Endometrial microvascular endothelial cells (primary cell): ENCODE measurements around the gene VMAC. TPM values are rescaled to one million over a fixed set of nuclear protein-coding genes. Genes with fewer than 3 reads are reported as not detected.
"Not testable (repeated sequence)": the region's sequence is repeated elsewhere in the genome, so short reads cannot be mapped to it uniquely, and the experiment has no call there.

Experiments used
- in situ Hi-C: cut with HindIII; loops from 2 replicates; pipeline ENCODE4 v1.10.0; 2017; ENCODE audit warnings: low sequenced_read_pairs, low pct_unique_long_range_greater_than_20kb; ENCODE audit errors: inconsistent ontology term
- total RNA-seq: library from RNA; depleted of rRNA; stranded (reverse); fragments of >200 nt; gene quantifications from one replicate; pipeline ENCODE4 v1.2.3, GENCODE V29; 2015; ENCODE audit errors: inconsistent ontology term

Gene VMAC, protein sequence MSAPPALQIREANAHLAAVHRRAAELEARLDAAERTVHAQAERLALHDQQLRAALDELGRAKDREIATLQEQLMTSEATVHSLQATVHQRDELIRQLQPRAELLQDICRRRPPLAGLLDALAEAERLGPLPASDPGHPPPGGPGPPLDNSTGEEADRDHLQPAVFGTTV
- 8.5 TPM for total RNA-seq

DNA sequence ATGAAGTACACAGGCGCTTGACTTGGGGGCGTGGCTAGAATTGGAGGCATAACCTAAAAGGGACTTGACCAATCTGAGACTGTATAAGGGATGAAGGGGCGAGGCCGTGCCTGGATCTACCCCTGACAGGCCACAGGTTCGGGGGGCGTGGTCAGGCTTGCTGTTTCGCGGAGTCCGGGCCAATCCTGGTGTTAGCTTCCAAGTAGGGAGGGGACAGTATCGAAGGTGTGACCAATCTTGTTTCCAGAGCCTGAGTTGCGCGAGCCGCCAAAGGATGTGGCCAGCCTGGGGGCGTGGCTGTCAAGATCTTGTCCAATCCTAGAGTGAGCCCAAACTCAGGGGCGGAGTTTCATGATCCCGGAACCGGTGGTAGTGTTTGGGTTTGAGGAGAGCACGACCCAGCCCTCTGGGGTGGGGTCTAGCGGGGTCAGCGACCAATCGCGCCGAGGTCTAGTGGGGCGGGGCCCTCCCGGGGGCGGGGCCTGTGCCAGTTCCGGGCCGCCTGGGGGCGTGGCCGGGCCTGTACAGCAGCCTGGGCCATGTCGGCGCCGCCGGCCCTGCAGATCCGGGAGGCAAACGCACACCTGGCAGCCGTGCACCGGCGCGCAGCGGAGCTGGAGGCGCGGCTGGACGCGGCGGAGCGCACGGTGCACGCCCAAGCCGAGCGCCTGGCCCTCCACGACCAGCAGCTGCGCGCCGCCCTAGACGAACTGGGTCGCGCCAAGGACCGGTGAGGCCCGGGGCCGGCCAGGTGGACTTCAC lies at the start of gene VMAC:
TSS of gene VMAC (plus strand) at position 521 of the 762 bp plus-strand sequence. CDS start at position 540, 19 bp downstream.
- in situ Hi-C loops: no loop called here

DNA sequence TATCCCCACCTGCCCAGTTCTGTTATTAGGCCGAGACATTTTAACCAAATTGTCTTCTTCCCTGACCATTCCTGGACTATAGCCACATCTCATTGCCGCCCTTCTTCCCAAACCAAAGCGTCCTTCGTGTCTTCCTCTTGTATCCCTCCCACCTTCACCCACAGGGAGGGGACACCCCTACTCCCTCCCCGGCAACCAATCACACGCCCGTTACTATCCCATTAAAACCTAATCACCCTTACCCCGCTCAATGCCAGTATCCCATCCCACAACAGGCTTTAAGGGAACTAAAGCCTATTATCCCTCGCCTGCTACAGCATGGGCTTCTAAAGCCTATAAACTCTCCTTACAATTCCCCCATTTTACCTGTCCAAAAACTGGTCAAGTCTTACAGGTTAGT lies 49.5 kb upstream of the VMAC start:
- in situ Hi-C loops: not testable (repeated sequence)

DNA sequence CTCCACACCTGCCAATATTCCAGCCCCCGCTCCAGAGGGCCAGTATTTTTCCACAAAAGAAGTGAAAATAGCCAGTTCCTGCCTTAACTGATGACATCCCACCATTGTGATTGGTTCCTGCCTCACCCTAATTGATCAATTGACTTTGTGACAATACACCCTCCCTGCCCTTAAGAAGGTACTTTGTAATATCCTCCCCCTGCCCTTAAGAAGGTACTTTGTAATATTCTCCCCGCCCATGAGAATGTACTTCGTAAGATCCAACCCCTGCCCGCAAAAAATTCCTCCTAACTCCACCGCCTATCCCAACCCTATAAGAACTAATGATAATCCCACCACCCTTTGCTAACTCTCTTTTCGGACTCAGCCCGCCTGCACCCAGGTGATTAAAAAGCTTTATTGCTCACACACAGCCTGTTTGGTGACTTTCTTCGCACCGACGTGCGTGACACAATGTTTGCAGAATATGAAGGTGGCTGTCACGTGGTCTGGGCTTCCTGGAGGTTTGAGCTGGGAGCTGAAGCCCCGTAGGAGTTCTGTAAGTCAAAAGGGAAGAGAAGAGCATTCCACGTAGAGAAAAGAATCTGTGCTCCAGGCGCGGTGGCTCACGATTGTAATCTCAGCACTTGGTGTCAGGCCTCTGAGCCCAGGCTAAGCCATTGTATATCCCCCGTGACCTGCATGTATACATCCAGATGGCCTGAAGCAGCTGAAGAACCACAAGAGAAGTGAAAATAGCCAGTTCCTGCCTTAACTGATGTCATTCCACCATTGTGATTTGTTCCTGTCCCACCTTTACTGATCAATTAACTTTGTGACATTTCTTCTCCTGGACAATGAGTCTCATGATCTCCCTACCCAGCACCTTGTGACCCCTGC lies 47.2 kb upstream of the VMAC start:
- in situ Hi-C loops: no loop called here

DNA sequence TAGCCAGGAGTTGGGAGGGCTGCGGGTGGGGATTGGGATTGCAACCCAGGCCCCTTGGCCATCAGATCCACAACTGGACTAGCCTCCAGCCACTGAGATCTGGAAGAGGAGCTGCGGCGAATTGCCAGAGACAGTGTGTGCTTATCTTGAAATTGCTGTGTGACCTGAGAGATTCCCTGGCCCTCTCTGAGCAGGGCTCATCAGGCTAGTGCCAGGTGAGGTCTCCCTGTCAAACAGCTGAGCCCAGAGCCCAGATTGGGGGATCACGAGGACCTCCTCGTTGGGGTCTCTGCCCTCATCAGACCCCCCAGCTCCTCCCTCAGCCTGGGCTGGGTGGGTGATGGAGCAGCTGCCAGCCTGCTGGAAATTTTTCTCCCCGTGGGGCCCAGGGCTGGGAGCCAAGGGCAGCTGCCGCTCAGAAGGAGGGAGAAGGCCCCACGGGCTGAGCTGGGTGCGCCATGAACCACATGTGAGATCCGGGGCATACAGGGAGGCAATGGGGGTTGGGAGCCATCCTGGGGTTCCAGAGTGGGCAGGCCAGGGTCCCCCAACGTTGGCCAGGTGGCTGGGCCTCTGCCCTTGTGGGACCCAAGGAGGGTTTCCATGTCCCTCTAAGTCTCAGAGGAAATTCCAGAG lies 41.5 kb upstream of the VMAC start:
- in situ Hi-C loops: no loop called here

DNA sequence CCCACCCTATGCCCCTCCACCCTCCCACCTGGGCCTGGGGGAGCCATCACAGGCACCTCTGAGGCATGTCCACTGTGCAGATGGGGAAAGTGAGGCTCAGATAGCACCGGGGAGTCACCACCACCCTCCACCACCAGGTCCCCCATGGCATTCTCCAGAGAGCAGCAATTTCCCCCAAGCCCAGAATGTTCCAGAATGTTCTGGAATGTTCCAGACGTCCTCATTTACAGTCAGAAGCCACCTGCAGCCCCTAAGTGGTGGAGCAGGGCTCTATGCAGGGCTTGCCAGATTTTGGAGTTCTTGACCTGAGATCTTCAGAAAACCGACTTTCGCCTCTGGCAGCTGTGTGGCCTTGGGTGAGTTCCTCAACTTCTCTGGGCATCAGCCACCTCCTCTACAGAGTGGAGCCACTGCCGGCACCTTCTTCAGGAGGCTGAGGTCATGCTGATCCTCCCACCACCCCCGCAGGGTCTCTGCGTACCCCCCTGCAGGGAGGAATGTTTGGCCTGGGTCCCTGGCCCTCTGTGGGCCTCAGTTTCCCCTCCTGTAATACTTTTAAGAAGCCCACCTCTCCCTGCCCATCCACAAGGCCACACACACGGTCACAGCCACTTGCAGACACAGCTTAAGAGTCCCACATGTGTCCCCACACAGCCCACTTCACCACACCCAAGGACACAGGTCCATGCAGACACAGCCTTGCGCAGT lies 40.5 kb upstream of the VMAC start:
- in situ Hi-C loops: no loop called here

DNA sequence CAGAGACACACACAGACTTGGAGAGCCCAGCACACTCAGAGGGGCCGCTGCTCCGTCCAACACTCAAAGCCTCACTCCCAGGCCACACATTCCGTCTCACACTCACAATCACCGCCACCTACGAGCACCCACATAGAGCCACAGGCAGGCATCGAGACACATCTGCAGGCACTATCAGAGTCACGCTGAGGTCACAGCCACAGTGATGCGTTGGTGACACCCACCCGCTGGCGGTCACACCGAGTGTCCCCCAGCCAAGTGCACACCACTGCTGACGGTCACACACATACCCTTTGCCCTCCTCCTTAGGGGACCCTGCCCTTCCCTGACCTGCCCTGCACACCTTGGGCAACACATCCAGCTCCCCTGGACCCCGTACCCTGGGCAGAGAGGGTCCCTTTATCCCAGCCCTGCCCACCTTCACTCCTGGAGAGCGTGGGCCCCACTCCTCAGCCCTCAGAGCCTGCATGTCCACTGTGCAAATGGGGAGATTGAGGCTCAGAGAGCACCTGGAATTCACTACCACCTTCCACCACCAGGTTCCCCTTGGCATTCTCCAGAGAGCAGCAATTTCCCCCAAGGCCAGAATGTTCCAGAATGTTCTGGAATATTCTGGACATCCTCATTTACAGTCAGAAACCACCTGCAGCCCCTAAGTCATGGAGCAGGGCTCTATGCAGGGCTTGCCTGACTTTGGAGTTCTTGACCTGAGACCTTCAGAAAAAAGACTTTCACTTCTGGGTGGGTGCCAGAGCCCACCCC lies 39.8 kb upstream of the VMAC start:
- in situ Hi-C loops: no loop called here

DNA sequence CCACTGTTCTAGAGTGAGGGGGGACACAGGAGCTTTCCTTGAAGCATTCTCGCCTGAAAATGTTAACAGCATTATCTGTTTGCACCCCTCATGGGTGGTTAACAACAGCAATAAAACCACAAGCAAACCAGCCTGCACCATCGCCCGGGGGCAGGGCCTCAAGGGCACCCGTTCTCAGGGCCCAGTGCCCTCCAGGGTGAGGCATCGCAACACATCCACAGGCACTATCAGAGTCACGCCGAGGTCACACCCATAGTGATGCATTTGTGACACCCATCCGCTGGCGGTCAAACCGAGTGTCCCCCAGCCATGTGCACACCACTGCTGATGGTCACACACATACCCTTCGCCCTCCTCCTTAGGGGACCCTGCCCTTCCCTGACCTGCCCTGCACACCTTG lies 38.9 kb upstream of the VMAC start:
- in situ Hi-C loops: no loop called here

DNA sequence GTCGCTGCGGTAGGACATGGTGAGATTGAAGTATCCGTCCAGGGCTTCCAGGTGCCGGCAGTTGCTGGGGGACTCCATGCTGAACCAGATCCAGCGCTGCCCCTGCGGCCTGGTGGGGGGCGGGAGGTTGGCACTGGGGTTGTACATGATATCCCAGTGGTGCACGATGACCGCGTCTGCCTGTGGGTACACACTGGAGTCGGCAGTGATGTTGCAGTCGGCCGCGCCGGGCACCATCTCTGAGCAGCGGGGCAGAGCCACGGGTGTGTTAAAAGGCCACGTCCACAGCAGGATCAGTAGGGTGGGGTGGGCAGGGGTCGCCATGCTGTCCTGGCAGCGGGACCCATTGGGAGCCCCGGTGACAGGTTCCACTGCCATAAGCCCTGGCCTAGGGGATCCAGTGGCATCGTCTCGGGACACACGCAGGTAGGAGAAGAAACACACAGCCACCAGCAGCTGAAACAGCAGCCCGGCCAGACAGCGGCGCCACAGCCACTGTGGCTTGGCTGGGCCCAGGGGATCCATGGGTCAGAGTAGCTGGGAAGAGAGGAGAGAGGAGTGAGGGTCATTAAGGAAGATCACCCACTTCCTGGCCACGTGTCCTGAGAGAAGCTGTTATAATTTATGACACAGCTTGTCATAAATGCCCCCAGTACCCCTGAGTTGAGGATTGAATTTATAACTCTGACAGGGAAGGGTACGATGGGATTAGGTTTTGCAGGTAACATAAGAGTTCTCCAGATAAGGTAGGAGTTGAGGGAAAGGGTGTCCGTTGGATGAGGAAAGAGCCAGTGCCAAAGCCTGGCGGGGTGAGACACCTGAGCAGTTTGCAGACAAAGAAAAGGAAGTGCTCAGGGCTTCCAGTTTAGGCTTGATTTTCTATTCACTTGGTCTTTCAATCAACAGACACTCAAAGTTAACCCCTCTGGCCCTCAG lies 37.2 kb upstream of the VMAC start:
- in situ Hi-C loops: no loop called here

DNA sequence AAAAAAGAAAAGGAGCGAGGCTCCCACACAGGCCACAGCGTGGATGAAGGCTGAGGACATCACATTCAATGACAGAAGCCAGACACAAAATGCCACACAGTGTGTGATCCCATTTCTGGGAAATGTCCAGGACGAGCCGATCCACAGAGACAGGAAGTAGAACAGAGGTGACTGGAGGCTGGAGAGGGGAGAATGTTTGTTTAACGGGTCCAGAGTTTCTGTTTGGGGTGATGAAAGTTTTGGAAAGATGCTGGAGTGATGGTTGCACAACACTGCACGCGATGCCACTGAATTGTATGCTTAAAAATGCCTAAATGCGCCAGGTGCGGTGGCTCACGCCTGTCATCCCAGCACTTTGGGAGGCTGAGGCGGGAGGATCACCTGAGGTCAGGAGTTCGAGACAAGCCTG lies 33.7 kb upstream of the VMAC start:
- in situ Hi-C loops: no loop called here

DNA sequence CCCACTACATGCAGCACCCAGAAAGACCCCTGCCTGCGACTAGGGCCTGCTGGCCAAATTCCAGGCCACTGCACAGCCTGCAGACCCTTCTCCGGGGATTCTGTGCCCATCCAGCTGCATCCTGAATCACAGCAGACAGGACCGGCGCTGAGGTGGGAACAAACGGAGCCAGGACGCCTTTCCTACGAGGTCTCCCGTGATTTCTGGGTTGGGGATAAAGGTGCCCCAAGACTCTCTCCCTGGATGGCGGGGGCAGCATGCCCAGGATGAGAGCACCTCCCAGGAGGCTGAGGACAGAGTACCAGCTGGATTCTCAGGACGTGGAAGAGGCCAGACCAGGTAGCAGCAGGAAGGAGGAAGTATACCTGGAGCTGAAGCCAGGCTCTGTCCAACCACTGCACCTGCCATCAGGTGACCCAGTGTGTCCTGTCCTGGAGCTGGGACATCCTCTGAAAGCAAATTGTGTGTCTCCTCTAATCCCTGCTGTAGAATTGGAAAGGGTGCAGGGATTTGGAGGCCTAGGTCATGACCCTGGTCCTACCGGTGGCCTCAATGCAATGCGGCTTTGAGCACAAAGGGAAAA lies 31.0 kb upstream of the VMAC start:
- in situ Hi-C loops: no loop called here

DNA sequence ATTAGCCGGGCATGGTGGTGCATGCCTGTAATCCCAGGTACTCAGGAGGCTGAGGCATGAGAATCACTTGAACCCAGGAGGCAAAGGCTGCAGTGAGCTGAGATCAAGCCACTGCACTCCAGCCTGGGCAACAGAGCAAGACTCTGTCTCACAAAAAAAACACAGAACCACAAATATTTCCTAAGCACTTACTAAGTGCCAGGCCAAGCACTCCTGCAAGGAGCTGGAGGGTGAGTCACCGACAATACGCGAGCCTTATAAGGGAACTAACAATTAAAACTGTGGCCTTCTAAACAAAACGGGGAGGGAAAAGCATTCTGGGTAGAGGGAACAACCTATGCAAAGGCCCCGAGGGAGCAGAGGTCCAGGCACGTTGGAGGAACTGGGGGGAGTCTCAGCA lies 30.2 kb upstream of the VMAC start:
- in situ Hi-C loops: not testable (repeated sequence)

DNA sequence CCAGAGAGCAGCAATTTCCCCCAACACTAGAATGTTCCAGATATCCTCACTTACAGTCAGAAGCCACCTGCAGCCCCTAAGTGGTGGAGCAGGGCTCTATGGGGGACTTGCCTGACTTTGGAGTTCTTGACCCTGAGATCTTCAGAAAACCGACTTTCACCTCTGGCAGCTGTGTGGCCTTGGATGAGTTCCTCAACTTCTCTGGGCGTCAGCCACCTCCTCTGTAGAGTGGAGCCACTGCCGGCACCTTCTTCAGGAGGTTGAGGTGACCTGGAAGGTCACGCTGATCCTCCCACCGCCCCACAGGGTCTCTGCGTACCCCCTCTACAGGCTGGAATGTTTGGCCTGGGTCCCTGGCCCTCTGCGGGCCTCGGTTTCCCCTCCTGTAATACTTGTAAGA lies 27.2 kb upstream of the VMAC start:
- in situ Hi-C loops: no loop called here

DNA sequence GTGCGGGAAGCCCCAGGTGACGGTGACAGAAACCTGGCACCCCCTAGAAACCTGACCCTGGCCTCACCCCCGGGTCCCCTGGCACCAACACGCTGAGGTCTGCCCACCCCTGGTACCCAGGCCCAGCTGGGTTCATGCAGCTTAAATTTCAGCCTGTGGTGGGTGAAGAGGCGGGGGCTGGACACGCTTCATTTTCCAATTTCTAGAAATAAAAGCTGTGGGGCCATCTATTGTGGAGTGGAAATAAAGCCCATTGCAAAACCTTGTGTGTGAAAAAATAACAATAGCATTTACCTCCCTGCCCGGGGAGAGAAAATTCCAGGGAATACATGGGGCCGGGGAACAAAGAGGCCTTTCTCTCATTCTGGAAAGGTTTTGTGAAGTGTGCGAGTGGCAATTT lies 26.8 kb upstream of the VMAC start:
- in situ Hi-C loops: no loop called here

DNA sequence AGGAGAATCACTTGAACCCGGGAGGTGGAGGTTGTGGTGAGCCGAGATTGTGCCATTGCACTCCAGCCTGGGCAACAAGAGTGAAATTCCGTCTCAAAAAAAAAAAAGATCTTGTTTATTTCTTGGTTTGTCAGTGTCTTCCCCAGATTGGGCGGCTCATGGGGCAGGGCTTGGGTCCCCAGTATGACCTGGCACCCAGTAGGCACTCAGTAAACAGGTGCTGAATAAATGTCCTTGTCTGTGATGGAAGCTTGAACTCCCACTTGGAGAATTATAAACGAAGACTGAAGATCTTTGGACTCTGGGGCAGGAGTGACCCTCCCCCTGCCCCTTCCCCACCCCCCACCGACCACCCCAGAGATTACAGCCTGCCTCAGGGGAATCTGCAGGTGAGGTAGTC lies 24.5 kb upstream of the VMAC start:
- in situ Hi-C loops: no loop called here

DNA sequence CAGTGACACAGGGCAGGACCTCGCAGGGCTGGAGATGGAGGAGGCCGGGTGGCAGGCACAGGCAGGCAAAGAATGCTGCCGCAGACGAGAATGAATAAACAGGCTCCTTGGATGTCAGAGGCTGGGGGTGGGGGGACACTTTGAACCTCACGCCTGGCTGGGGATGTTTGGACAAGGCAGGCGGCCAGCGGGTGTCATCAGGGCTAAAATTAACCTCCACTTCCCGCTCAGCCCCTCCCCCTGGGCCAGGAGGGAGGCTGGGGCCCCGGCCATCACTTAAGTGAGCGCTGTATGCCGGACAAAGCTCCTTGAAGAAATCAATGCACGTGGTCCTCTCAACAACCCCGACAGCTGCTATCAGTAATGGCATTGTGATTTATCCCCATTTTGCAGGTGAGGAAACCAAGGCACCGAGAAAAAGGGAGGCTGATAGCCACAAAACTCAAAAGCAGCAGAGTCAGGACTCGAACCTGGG lies 24.0 kb upstream of the VMAC start:
- in situ Hi-C loops: no loop called here

DNA sequence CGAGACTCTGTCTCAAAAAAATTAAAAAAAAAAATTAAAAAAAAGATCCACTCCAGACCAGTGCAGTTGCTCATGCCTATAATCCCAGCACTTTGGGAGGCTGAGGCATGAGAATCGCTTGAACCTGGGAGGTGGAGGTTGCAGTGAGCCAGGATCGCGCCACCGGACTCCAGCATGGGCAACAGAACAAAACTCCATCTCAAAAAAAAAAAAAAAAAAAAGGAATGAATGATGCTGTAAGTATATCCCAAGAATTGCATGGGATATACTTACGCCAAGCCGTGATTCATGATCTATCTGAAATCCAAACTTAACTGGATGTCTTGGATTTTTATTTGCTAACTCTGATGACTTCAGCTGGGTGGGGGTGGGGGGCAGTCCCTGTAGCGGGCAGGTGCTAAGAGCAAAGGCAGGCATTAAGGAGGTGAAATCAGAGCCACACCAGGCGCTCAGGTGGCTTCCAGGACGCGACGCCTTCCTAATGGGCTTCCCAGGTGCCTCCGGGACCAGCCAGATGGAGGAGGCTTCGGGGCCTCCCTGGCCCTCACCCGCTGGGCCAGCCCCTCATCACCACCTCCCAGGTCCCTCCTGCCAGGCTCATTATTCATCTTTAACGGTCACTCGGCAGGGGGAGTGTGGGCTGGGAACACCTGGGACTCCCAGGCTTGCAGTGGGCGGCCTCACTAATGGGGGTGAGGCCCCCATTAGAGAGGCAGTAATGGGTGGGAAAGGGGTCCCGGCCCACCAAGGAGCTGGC lies 23.0 kb upstream of the VMAC start:
- in situ Hi-C loops: no loop called here
